GM18951 (cell line): ENCODE measurements around the gene THUMPD2.

Experiments
- POLR2A ChIP-seq: IDR thresholded peaks from 4 replicates; pipeline ENCODE4 v1.6.1; 2011; ENCODE audit warnings: mild to moderate bottlenecking; ENCODE audit not compliant: insufficient read length, insufficient read depth; ENCODE audit errors: extremely low read depth
- in situ Hi-C: fragments of 300-500 bp; cut with MboI; formaldehyde crosslinking; loops from one replicate; pipeline ENCODE4 v1.12.0; 2022; ENCODE audit warnings: low sequenced_read_pairs, mixed read lengths, inconsistent platforms; ENCODE audit not compliant: unreplicated experiment

Gene THUMPD2

DNA sequence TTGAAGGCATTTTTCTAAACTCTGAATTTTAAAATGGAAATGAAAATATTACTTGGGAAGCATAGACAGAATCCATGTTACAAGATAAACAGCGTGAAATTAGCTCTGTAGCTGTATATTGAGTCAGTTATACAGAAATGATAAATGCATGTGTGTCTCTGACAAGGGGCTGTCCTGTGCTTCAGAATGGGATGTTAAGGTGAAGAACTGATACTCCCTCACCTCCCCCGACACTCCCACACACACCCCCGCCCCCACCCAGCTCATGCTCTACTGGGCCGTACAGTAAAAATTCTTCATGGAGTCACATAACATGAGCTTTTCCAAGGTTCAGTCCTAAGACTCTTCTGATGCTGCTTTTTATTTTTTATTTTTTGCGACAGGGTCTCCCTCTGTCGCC, 869 bp upstream of the THUMPD2 start:
- no peak for TF ChIP-seq POLR2A
- in situ Hi-C loops: no loop called here

- in situ Hi-C loops: no loop called here
- TF ChIP-seq POLR2A: no peak
These were observed 338 bp upstream of the THUMPD2 start for GRCh38 chr2:39779341-39779851.

GRCh38 chr2:39778233-39778632, 825 bp downstream of the THUMPD2 start:
- in situ Hi-C loops: no loop called here
- TF ChIP-seq POLR2A: no peak

DNA sequence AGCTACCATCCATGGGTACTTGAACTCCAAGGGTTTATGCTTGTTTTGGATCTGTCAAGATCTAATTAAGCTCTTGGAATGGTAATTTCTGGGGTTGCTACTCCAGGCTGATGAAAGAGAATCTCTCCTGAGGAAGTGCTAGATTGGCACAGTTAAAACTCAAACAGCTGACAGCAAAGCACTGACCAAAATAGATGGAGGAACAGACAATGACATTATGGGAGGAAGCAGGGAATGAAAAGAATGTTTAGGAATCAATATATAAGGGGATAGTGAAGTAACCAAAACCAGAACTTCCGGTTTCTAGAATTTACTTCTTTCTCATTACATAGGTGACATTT, 6.3 kb downstream of the THUMPD2 start:
- in situ Hi-C loops: no loop called here
- no peak for TF ChIP-seq POLR2A

DNA sequence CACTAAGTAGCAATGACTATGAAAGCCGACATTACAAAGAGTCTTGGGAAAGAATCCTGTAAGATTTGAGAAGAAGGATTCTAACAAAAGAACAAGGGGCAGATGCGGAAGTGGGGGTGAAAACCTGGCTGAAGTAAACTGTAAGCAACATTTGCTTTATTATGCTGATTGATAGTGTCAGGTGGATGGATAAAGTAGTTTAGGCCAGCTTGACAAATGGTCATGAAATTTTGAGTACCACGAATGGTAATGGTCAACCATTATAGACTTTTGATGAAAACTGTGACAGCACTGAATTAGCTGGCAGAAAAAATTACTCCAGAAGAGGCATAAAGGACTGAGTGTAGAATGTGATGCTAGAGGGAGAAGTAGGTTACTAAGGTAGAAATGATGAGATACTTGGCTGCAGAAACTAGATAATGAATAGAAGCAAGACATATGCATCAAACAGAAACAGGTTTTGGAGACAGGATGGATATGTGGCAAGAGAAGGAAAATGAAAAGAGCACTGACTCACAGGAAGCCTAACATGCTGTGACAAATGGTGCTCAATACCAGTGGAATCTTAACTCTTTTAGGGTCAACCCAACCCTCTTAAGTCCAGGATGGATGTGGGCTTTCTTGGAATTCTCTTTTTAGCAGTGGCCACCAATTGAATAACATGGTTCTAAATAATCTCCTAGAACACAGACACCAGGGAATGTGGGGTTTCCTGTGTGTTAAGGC, 6.8 kb downstream of the THUMPD2 start:
- no peak for TF ChIP-seq POLR2A
- in situ Hi-C loops: no loop called here

- in situ Hi-C loops: no loop called here
- TF ChIP-seq POLR2A: no peak
These were observed 16.6 kb downstream of the THUMPD2 start for GRCh38 chr2:39762448-39762847.

- in situ Hi-C loops: no loop called here
- no peak for TF ChIP-seq POLR2A
These were observed 21.9 kb downstream of the THUMPD2 start for GRCh38 chr2:39757156-39757555.

DNA sequence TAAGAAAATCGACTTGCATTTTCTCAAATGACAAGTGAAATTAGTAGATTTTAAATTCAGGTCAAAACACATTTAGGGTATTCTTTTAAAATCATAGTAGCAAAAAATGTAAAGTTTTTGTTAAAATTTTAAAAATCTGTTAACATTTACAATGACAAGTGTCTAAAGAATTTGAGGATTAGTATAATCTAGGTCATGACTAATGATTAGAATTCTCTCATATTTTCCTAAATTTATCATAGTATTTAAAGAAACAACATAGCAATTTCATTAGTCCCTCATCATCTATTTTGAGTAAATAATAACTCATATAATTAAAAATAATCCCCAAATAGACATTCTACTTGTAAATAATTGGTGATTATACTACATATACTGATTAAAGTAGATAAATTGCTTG, 23.6 kb downstream of the THUMPD2 start:
- TF ChIP-seq POLR2A: no peak
- in situ Hi-C loops: no loop called here

- no peak for TF ChIP-seq POLR2A
- in situ Hi-C loops: no loop called here
These were observed 35.7 kb downstream of the THUMPD2 start for GRCh38 chr2:39743269-39743776.

DNA sequence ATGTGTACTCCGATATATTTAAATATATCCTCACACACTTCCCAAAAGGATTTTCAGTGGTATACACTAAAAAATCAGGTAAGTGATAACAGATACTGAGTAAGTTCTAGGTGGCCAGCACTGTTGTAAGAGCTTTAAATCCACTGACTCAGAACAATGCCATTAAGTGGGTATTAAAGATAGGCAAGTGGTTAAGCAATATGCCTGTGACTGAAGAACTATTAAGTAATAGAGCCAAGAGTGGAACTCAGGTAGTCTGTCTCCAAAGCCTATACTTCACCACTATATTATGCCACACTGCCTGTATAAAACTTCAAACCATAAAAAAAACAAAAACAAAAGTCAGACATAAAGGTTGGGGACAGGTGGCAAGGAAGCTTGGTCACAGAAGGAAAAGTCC, 37.2 kb downstream of the THUMPD2 start:
- no peak for TF ChIP-seq POLR2A
- in situ Hi-C loops: no loop called here

GRCh38 chr2:39739386-39739785, 39.7 kb downstream of the THUMPD2 start:
- in situ Hi-C loops: no loop called here
- no peak for TF ChIP-seq POLR2A

DNA sequence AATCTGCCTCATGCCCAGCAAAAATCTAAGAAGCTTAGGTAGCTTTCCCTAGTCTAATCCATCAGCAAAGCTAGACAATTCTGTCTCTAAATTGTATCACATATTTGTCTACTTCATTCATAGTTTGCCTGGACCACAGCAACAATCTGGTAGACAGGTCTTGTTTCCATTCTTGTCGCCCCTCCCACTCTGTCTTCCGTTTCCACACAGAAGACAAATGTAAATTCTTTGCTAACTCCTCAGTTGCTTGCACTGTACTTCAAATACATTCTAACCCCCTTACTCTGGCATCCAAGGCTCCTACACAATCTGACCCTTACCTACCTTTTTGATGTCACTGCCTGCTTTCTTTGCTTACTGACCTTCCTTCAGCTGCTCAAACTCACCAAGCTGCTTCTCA, 40.1 kb downstream of the THUMPD2 start:
- in situ Hi-C loops: no loop called here
- TF ChIP-seq POLR2A: no peak

DNA sequence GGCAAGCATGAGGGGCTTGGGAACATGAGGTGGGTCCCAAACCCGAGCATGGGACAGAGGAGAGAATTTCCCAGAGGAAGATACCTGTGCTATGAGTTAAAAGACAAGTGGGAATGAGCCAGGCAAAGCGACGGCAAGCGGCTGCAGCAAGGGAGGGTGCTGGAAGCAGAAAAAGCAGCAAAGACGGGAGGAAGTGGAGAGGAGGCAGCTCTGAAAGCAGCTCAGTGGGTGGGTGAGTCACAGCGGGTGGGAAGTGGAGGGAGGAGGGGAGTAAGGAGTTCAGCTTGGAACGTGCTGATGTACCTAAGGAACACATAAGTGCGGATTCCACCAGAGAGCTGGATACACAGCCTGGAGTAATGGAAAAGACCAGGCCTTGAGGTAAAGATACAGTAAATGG, 41.4 kb downstream of the THUMPD2 start:
- in situ Hi-C loops: no loop called here
- no peak for TF ChIP-seq POLR2A

DNA sequence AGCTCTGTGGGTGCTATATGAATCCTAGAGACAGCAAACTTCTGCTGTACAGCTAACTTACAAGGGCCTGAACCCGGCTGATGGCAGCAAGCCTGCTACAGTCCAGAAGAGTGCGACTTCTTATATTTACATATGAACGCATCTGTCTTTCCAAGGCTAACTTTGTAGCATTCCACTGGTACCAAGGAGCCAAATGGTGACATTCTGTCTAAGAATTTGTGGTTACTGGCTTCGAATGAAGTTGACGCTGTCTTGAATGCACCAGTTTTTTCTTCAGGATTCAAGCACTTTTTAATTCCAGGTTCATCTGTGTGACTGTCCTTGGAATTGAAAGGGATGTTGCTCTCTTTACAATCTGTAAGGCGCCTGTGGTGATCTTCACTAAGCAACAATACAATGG, 42.4 kb downstream of the THUMPD2 start:
- no peak for TF ChIP-seq POLR2A
- in situ Hi-C loops: no loop called here
